DND-41 (cell line): Measurements from ENCODE around the gene TNNT2.

Experiments
- EZH2 ChIP-seq: IDR thresholded peaks from 3 replicates; pipeline ENCODE4 v1.6.1; 2012; ENCODE audit warnings: borderline replicate concordance, low read depth, mild to moderate bottlenecking, moderate library complexity, low read length, inconsistent platforms; ENCODE audit not compliant: severe bottlenecking
- TF ChIP-seq, protein P1 (sequence below): IDR thresholded peaks from 2 replicates; pipeline ENCODE4 v1.5.1; 2012; ENCODE audit warnings: borderline replicate concordance, low read length, moderate library complexity, mild to moderate bottlenecking; ENCODE audit not compliant: poor library complexity, severe bottlenecking; ENCODE audit errors: extremely low read depth

DNA sequence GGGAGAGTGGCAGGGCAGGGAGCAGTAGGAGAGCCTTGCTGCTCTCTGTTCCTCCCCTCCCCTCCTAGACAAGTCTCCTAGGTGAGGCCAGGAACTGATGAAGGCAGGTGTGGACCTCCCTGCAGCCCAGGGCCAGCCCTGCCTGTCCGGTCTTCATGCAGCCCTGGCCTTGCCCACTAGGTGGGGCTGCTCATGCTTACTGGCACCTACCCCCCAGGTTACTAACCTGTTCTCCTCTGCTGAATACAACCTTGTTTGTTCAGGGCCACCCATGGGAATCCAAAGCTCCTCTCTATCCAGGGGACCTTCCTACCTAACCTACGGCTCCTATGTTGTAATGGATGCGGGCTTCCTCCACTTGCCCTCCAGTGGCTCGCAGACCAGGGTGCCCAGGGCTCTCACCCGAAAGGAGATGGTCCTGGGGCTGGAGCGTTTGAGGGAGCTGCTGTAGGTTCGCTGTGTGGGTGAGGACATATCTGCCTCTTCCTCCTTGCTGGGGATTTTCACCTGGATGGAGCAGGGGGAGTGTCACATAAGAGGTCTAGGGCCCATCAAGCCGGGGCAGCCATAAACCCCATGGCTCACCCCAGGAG is 7.9 kb upstream of the TNNT2 start:
- TF ChIP-seq, protein P1, sequence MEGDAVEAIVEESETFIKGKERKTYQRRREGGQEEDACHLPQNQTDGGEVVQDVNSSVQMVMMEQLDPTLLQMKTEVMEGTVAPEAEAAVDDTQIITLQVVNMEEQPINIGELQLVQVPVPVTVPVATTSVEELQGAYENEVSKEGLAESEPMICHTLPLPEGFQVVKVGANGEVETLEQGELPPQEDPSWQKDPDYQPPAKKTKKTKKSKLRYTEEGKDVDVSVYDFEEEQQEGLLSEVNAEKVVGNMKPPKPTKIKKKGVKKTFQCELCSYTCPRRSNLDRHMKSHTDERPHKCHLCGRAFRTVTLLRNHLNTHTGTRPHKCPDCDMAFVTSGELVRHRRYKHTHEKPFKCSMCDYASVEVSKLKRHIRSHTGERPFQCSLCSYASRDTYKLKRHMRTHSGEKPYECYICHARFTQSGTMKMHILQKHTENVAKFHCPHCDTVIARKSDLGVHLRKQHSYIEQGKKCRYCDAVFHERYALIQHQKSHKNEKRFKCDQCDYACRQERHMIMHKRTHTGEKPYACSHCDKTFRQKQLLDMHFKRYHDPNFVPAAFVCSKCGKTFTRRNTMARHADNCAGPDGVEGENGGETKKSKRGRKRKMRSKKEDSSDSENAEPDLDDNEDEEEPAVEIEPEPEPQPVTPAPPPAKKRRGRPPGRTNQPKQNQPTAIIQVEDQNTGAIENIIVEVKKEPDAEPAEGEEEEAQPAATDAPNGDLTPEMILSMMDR, result peak; percentile 82
- TF ChIP-seq EZH2, result no peak
